GM18519 (cell line): Measurements from ENCODE around the gene PIK3CD.

Experiments used
- ATAC-seq: cut with Tn5 transposase; IDR thresholded peaks from one replicate; pipeline ENCODE4 v1.9.1; 2021; ENCODE audit warnings: mild to moderate bottlenecking, moderate library complexity; ENCODE audit not compliant: unreplicated experiment, low FRiP score

The PIK3CD gene

DNA sequence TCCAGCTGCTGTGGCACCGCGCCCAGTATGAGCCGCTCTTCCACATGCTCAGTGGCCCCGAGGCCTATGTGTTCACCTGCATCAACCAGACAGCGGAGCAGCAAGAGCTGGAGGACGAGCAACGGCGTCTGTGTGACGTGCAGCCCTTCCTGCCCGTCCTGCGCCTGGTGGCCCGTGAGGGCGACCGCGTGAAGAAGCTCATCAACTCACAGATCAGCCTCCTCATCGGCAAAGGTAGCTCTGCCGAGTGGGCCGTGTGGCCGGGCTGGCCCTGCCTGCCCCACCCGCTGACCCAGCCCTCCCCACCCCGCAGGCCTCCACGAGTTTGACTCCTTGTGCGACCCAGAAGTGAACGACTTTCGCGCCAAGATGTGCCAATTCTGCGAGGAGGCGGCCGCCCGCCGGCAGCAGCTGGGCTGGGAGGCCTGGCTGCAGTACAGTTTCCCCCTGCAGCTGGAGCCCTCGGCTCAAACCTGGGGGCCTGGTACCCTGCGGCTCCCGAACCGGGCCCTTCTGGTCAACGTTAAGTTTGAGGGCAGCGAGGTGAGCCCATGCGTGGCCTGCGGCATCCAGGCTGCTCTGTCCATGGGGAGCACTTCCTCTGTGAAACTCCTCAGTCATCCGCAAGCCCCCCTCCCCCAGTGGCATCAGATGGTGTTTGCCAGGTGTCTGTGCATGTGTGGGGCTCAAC lies 64.2 kb downstream of the PIK3CD start:
- no peak for ATAC-seq

GRCh38 chr1:9716404-9717192 lies 65.1 kb downstream of the PIK3CD start:
- no peak for ATAC-seq

GRCh38 chr1:9717193-9718005 lies 65.9 kb downstream of the PIK3CD start:
- no peak for ATAC-seq

- ATAC-seq: no peak
Observed at GRCh38 chr1:9718006-9718680, 66.6 kb downstream of the PIK3CD start.

- no peak for ATAC-seq
Observed at GRCh38 chr1:9719978-9720722, 68.6 kb downstream of the PIK3CD start.

- ATAC-seq: no peak
Observed at GRCh38 chr1:9720785-9721605, 69.5 kb downstream of the PIK3CD start.

DNA sequence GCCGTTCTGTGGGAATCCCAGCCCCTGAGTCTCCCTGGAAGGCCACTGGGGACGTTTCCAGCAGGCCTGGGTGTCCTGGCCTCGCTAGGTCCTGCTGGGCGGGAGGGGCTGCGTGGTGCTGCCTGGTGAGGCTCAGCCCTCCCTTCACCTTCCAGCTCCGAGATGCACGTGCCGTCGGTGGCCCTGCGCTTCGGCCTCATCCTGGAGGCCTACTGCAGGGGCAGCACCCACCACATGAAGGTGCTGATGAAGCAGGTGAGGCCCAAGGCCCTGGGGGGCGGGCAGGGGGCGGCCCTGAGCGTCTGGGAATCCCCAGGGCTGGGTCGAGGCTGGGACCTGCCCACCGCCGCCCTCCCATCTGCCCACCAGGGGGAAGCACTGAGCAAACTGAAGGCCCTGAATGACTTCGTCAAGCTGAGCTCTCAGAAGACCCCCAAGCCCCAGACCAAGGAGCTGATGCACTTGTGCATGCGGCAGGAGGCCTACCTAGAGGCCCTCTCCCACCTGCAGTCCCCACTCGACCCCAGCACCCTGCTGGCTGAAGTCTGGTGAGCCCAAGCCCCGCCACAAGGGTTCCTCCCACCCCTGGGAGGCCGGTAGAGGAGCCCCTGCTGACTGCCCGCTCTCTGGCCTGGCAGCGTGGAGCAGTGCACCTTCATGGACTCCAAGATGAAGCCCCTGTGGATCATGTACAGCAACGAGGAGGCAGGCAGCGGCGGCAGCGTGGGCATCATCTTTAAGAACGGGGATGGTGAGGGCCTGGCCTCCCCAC lies 70.3 kb downstream of the PIK3CD start:
- no peak for ATAC-seq

- ATAC-seq: no peak
Observed at GRCh38 chr1:9722378-9722749, 70.8 kb downstream of the PIK3CD start.

DNA sequence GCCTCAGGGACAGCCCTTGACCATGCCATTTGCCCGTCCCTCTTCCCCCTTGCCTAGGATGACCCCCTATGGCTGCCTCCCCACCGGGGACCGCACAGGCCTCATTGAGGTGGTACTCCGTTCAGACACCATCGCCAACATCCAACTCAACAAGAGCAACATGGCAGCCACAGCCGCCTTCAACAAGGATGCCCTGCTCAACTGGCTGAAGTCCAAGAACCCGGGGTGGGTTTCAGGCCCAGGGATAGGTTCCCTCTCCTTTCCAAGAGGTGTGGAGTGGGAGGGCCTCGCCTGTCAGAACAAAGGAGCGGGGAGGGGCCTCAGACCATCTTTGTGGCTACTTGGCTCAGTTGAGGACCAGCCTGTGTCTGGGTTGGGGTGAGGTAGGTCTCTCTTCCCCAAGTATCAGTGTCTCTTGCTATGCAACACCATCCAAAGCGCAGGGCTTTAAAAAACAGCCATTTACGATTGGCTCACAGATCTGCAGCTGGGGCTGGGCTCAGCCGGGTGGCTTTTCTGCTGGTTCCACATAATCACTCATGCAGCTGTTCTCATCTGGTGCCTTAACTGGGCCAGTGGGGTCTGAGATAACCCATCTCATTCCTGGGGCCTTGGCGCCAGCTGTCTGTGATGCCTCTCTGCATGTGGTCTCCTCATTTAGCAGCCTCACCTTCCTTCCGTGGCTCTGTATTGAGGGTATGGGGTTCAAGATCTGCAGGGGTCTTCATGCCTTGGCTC lies 71.7 kb downstream of the PIK3CD start:
- no peak for ATAC-seq

- ATAC-seq: no peak
Observed at GRCh38 chr1:9723926-9724325, 72.4 kb downstream of the PIK3CD start.

GRCh38 chr1:9724706-9725476 lies 73.4 kb downstream of the PIK3CD start:
- ATAC-seq: no peak

DNA sequence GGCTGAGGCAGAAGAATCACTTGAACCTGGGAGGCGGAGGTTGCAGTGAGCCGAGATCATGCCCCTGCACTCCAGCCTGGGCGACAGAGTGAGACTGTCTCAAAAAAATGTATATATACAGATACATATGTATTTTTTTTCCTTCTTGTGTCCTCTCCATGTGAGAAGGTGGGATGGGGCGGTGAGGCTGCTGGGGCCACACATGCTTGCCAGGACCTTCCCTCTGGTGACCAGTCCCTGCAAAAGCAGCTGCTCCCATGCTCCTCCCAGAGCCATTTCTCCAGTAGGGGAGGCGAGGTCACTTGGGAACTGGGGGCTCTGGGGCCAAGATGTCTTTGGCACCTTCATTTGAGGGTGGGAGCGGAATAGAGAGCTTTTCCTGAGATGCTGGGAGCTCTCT lies 74.9 kb downstream of the PIK3CD start:
- no peak for ATAC-seq

DNA sequence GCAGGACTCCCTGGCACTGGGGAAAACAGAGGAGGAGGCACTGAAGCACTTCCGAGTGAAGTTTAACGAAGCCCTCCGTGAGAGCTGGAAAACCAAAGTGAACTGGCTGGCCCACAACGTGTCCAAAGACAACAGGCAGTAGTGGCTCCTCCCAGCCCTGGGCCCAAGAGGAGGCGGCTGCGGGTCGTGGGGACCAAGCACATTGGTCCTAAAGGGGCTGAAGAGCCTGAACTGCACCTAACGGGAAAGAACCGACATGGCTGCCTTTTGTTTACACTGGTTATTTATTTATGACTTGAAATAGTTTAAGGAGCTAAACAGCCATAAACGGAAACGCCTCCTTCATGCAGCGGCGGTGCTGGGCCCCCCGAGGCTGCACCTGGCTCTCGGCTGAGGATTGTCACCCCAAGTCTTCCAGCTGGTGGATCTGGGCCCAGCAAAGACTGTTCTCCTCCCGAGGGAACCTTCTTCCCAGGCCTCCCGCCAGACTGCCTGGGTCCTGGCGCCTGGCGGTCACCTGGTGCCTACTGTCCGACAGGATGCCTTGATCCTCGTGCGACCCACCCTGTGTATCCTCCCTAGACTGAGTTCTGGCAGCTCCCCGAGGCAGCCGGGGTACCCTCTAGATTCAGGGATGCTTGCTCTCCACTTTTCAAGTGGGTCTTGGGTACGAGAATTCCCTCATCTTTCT lies 75.5 kb downstream of the PIK3CD start:
- ATAC-seq: no peak

- no peak for ATAC-seq
Observed at GRCh38 chr1:9728451-9729295, 77.1 kb downstream of the PIK3CD start.

- no peak for ATAC-seq
Observed at GRCh38 chr1:9729523-9729922, 78.0 kb downstream of the PIK3CD start.
